GM12872 (cell line): ENCODE results near the gene FLT3LG.

ENCODE experiments used
- CTCF ChIP-seq: IDR thresholded peaks from 3 replicates; pipeline ENCODE4 v1.5.1; 2011; ENCODE audit warnings: low read depth, mild to moderate bottlenecking, low read length, moderate library complexity; ENCODE audit not compliant: insufficient read depth

FLT3LG gene

GRCh38 chr19:49469828-49470614 lies 4.0 kb upstream of the FLT3LG start:
- peak; percentile 85 for TF ChIP-seq CTCF

- no peak for TF ChIP-seq CTCF
Measured at GRCh38 chr19:49470615-49470978, 3.4 kb upstream of the FLT3LG start.

GRCh38 chr19:49472936-49473335 lies 1.1 kb upstream of the FLT3LG start:
- no peak for TF ChIP-seq CTCF

- no peak for TF ChIP-seq CTCF
Measured at GRCh38 chr19:49474542-49474924, 518 bp downstream of the FLT3LG start.

GRCh38 chr19:49475191-49475917 lies 1.3 kb downstream of the FLT3LG start:
- TF ChIP-seq CTCF = no peak

GRCh38 chr19:49475995-49476880 lies 2.2 kb downstream of the FLT3LG start:
- peak; percentile 63 for TF ChIP-seq CTCF

- TF ChIP-seq CTCF = no peak
Measured at GRCh38 chr19:49479975-49480628, 6.1 kb downstream of the FLT3LG start.
